ENCODE results near the gene INPP1.
"Not testable (repeated sequence)": the region's sequence is repeated elsewhere in the genome, so short reads cannot be mapped to it uniquely, and the experiment has no call there.

Gene INPP1, protein sequence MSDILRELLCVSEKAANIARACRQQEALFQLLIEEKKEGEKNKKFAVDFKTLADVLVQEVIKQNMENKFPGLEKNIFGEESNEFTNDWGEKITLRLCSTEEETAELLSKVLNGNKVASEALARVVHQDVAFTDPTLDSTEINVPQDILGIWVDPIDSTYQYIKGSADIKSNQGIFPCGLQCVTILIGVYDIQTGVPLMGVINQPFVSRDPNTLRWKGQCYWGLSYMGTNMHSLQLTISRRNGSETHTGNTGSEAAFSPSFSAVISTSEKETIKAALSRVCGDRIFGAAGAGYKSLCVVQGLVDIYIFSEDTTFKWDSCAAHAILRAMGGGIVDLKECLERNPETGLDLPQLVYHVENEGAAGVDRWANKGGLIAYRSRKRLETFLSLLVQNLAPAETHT

DNA sequence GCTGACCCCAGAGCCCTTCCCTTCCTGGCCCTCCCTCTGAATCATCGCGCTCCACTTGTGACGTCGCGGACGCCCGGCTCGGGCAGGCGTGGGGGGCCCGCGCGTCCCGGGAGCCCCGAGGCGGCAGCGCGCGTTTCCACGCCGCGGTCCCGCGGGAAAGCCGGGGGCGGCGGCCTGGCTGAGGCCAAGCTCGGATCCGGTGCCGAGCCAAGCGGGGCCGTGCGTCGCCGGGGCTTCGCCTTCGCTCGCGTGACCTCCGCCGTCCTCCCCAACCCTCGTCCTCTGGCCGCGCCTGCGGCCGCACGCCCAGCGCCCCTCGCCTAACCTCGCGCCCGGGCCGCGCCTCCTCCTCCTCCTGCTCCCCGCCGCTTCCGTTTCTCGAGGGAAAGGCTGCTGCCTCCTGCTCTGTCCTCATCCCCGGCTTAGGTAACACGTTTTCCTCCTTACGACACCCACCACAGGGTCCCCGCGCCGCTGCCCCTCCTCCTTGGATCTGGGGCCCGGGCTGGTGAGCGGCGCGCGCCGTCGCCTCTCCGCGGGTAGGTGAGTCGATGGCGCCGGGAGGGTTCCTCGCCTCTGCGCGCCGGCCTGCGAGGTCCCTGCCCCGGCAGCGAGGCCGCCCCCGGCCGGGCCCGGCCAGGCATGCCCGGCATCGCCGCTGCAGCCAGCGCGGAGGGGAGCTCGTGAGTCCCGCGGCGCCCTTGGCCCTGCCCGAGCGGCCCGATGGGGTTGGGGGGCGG, at the start of gene INPP1:
Gene INPP1, plus strand, starts transcription at position 54 of the 740 bp plus-strand sequence. CDS start 16,514 bp downstream, outside the sequence.
- peak; percentile 18 for DNase-seq

GRCh38 chr2:190297880-190298279, 45.5 kb upstream of the INPP1 start:
- not testable (repeated sequence) for DNase-seq

GRCh38 chr2:190301032-190301431, 42.4 kb upstream of the INPP1 start:
- no peak for DNase-seq

- DNase-seq: no peak
Measured at GRCh38 chr2:190302052-190302451, 41.3 kb upstream of the INPP1 start.

- DNase-seq: no peak
Measured at GRCh38 chr2:190303647-190304046, 39.7 kb upstream of the INPP1 start.

DNA sequence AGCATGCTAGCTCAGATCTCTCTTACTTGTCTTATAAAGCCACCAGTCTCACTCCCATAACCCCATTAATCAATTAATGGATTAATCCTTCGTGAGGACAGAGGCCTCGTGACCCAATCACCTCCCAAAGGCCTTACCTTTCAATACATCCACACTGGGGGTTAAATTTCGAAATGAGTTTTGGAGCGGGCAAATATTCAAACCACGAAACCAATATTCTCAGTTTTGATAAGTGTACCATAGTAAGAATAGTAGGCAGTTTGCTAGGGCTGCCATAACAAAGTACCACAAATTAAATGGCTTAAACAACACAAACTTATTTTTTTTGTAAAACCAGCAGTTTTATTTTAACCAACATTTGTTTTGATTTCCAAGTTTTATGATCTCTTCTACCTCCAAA, 39.0 kb upstream of the INPP1 start:
- no peak for DNase-seq

DNA sequence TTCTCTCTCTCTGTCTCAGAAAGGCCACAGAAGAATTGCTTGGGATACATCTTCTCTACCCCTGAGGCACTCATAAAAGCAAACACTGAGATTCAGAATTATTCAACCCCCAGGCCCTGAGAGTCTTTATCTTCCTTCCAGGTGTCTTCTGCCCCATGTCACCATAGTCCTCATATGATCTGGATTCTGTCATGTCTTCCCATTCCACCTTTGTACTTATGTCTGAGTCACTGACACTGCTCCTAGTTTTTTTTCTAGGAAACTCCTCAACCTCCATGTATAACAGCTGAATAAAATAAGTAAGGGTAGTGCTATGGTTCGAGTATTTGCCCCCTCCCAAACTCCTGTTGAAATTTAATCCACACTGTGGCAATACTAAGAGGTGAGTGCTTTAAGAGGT, 35.4 kb upstream of the INPP1 start:
- DNase-seq: no peak

DNA sequence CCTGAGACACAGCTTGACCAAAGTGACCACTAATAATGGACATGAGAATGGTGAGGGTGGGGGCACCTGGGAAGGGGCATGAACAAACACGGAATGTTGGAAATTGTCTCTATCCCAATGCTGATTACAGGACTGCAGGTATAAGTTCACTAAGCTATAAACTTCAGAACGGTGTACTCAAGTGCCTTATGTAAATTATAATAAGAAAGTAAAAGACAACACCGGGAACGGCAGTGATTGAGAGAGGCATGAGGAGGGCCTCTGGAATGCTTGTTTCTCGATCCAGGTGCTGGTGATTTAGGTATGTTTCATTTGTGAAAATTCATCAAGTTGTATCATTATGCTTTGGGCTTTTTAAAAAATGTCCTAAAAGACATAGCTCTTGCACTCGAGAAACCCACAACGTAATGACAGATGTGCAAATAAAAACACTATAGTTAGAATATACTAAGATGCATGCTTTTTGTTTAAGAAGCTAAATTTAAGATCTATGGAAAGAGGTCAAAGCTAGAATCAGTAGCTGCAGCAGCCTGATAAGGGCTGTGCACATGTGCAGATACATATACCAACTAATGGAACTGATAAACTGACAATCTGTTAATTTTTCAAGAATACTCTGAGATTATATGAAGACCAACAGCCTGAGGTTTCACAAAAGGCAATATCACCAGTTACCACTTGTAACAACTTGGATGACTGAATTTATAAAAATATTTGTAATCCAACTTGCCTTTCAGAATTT, 31.3 kb upstream of the INPP1 start:
- no peak for DNase-seq

GRCh38 chr2:190312635-190313025, 30.8 kb upstream of the INPP1 start:
- not testable (repeated sequence) for DNase-seq

GRCh38 chr2:190313880-190314279, 29.5 kb upstream of the INPP1 start:
- no peak for DNase-seq

DNA sequence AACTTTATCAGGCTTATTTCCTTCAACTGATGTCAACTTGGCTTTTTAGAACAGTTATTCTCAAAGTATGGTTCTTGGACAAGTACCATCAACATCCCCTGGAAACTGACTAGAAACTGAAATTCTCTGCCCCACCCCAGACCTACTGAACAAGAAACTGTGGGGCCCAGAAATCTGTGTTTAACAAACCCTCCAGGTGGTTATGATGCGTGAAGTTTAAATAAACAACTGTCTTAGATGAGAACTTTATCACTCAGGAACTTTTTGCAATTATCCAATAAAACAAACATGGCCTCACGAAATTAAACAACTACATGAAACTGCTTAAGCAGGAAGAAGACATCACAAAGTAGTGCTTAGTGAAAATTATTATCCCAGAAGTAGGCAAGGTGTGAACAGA, 28.1 kb upstream of the INPP1 start:
- no peak for DNase-seq

GRCh38 chr2:190318514-190318913, 24.9 kb upstream of the INPP1 start:
- no peak for DNase-seq

DNA sequence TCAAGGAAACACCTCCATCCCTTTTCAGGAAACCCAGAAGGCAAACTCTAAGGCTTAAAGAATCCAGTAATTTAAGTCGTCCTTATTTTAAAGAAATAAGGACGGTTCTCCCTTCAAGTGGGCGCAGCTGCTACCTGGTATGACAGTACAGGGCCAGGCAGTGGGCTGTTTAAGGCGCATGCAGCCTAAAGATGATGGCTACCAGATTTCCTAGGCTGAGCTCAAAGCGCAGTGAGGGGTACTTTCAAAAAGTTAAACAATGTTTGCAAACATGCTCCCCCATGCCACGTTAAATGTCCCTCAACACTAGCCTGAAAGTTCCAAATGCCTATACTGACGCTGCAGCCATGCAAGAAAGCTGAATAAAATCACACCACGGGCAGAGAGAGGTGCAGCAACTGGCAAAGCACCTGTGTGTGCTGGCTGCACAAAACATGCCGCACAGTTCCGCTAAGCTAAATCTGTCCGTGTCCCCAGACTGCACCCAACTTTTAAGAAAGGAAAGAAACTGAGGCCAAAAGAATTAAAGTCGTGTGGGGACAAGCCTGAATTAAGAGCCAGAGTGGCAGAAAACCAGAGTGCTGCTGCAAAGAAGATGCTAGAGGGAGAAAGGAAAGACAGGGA, 24.3 kb upstream of the INPP1 start:
- peak; percentile 37 for DNase-seq

DNA sequence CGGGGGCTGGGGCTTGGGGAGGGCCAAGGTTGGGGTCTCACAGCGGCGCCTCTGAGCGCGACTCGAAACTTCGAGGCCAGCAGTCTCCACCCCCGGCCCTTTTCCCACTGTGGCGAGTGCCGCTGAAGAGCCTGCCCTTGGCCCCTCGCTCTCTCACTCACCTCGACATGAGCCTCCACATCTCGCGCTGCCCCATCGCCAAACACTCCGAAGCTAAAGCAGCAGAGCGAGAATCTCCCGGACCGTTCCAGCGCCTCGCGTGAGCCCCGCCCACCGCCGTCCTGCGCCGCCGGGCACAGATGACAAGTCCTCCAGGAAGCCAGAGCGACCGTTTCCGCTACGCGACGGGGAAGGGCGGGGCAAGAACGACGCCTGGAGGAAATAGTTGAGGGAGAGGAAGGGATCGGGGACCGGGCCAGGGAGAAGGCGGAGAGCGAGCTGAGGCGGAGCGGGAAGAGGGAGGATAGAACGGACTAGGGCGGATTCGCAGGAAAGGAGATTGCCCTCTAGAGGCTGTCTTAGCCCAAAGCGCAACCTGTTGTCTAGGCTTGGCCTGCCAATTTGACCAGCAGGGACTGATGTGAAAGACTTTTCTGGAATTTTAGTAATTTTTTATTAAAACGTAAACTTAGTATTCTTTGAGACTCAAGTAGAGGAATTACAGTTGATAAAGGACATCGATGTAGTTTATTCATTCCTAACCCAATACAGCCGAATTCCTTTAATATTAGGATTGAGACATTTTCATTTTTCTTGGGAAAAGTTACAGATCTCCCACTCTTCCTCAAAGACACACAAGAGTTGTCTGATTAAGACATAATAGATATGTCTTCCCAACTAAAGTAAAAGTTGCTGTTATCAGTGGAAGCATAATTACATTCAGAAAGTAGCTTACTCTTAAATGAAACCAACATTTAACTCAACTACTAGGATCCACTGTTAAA, 23.6 kb upstream of the INPP1 start, which contains the start of gene HIBCH:
Gene HIBCH, minus strand, starts transcription at position 272 of the 944 bp plus-strand sequence. Its CDS starts 76 bp downstream, at position 196.
- peak; percentile 99 for DNase-seq

- DNase-seq: no peak
Measured at GRCh38 chr2:190320696-190321095, 22.7 kb upstream of the INPP1 start.

DNA sequence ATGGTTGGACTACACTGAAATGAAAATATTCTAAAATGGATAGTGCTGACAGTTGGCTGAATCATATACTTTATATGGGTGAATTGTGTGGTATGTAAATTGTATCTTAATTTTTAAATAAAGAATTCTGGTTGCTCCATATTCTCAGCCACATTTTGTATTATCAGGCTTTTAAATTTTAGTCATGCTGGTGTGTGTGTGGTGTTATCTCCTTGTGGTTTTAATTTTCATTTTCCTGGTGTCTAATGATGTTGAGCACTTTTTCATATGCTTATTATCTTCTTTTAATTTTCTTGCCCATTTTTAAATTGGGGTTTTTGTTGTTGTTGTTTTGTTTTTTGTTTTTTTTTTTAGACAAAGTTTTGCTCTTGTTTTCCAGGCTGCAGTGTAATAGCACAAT, 20.0 kb upstream of the INPP1 start:
- no peak for DNase-seq

- DNase-seq: no peak
Measured at GRCh38 chr2:190325588-190325987, 17.8 kb upstream of the INPP1 start.

DNA sequence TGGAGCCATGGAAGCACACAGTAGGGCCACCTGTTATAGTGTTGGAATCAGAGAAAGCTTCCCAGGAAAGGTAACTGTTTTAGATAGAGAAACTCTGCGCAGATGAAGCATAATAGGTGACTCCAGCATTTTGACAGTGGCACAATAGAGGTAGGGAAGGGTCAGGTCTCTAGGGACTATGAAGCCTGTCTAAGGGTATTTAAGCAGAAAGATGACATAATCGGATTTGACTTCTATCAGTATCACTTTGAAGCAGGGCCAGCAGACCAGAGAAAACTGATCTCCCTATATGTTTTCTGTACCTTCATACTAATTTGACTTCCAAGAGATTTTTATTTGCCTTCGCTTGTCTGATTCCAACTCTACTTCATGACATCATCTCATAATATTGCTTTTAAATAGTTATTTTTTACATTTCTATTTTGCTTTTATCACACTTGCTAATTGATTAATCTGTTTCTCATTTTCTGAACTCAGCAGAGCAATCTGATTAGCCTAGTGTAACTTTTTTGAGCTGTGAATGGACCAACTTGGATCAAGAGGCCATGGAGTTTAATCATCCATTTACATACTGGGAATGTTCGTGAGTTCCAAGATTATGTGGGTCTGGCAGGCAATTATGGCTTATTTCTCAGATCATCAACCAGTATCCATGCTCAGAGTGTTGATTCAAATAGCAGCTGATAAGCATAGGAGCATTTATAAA, 15.4 kb upstream of the INPP1 start:
- DNase-seq: no peak

GRCh38 chr2:190328573-190329147, 14.7 kb upstream of the INPP1 start:
- peak; percentile 27 for DNase-seq

DNA sequence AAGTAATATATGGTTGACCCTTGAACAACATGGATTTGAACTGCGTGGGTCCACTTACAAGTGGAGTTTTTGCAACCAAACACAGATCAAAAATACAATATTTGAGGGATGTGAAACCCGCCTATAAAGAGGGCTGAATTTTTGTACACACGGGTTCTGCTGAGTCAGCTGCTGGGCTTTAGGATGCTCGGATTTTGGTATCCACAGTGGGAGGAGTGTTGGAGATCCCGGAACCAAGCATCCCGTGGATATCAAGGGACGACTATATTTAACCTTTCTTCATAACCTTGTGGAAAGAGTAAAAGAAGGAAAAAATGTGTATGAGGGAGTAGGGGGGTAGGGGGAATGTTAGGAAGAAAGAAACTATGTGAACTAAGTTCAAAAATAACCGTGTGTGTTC, 10.0 kb upstream of the INPP1 start:
- DNase-seq: no peak

GRCh38 chr2:190333928-190334327, 9.5 kb upstream of the INPP1 start:
- DNase-seq: no peak
